Smooth muscle cell (in vitro differentiated cells): ENCODE data around the gene TPK1. TPM values are rescaled to one million over a fixed set of nuclear protein-coding genes. Genes with fewer than 3 reads are reported as not detected.

ENCODE experiments used
- DNase-seq: peaks from one replicate; lab custom pipeline; 2025; ENCODE audit not compliant: unreplicated experiment; lab: John Stamatoyannopoulos, UW
- H2AFZ ChIP-seq: fragments of 200-600 bp; sonication (generic); 2 replicates; pipeline ENCODE4 v1.6.0; 2016; ENCODE audit warnings: antibody characterized with exemption, low read depth, mild to moderate bottlenecking
- H3F3A ChIP-seq: fragments of 200-600 bp; sonication (generic); 2 replicates; pipeline ENCODE4 v1.6.0; 2017; ENCODE audit warnings: antibody characterized with exemption, low read depth
- H3K27ac ChIP-seq: fragments of 200-600 bp; sonication (generic); 2 replicates; pipeline ENCODE4 v1.5.1; 2016; ENCODE audit warnings: low read depth, mild to moderate bottlenecking
- H3K27me3 ChIP-seq: fragments of 200-600 bp; sonication (generic); 2 replicates; pipeline ENCODE4 v1.6.1; 2016; ENCODE audit warnings: low read depth, mild to moderate bottlenecking
- H3K36me3 ChIP-seq: fragments of 200-600 bp; sonication (generic); 2 replicates; pipeline ENCODE4 v1.5.1; 2016; ENCODE audit warnings: low read depth
- H3K4me1 ChIP-seq: fragments of 200-600 bp; sonication (generic); 2 replicates; pipeline ENCODE4 v1.5.1; 2016; ENCODE audit warnings: low read depth
- H3K4me2 ChIP-seq: fragments of 200-600 bp; sonication (generic); 2 replicates; pipeline ENCODE4 v1.6.0; 2016; ENCODE audit warnings: mild to moderate bottlenecking
- H3K4me3 ChIP-seq: fragments of 200-600 bp; sonication (generic); 2 replicates; pipeline ENCODE4 v1.5.1; 2016; ENCODE audit warnings: mild to moderate bottlenecking
- H3K79me2 ChIP-seq: fragments of 200-600 bp; sonication (generic); 2 replicates; pipeline ENCODE4 v1.6.0; 2016; ENCODE audit warnings: low read depth, mild to moderate bottlenecking
- H3K9ac ChIP-seq: fragments of 200-600 bp; sonication (generic); 2 replicates; pipeline ENCODE4 v1.6.0; 2016; ENCODE audit warnings: low read depth
- H3K9me3 ChIP-seq: fragments of 200-600 bp; sonication (generic); replicated peaks from 2 replicates; pipeline ENCODE4 v1.5.1; 2016; ENCODE audit warnings: low read depth
- H4K20me1 ChIP-seq: fragments of 200-600 bp; sonication (generic); 2 replicates; pipeline ENCODE4 v1.6.0; 2016; ENCODE audit warnings: low read depth
- CTCF ChIP-seq: fragments of 200-600 bp; sonication (generic); IDR thresholded peaks from 2 replicates; pipeline ENCODE4 v1.5.1; 2017; ENCODE audit warnings: borderline replicate concordance, mild to moderate bottlenecking, antibody characterized with exemption; ENCODE audit not compliant: insufficient read depth, poor library complexity, severe bottlenecking
- WGBS: methylation state at CpG from one replicate; pipeline ENCODE4 v1.1.7; 2016; ENCODE audit warnings: low lambda C conversion rate; 5-methylcytosine and 5-hydroxymethylcytosine counted together
- polyA plus RNA-seq: library from polyadenylated mRNA; unstranded; fragments of >200 nt; fragmentation: Nextera tagmentation; extraction: Ambion mirVana; gene quantifications from 2 replicates; pipeline ENCODE4 v1.2.1, GENCODE V29; 2016
- total RNA-seq: library from RNA; depleted of rRNA; stranded (reverse); fragments of >200 nt; gene quantifications from 2 replicates; pipeline ENCODE4 v1.2.3, GENCODE V29; 2014

TPK1 gene
- total and polyA plus RNA-seq, 2 experiments from 2014 or later: 1.2 to 1.9 TPM

- no peak overlapping the region for H3K9ac ChIP-seq
Observed at GRCh38 chr7:144717720-144718119, 118.1 kb downstream of the TPK1 start.

DNA sequence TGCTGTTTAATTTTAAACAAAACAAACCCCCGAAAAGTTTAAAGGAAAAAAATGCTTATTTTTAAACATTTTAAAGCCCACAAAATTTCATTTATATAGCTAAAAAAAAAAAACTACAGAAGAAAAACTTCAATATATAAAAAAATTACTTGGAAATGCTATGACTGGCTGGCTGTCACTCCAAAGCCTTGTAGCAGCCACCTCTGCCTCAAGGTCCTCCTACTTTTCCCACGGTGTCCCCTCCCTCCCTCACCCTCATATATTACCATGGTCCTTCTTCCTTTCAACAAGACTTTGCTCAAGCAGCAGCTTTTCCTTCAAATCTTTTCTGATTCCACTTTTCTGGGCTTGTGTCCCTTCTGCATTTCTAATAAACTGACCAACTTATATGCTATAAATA lies 122.0 kb downstream of the TPK1 start:
- H3K4me1 ChIP-seq: no peaks in the 10 kb centered on the region
- no peak for DNase-seq
- H3K27me3 ChIP-seq: no peaks in the 10 kb centered on the region
- no peak overlapping the region for H3K4me3 ChIP-seq
- H2AFZ ChIP-seq: no peak overlapping the region
- no peaks in the 10 kb centered on the region for H3F3A ChIP-seq
- no peak for TF ChIP-seq CTCF
- H3K4me2 ChIP-seq: no peak overlapping the region
- H4K20me1 ChIP-seq: no peaks in the 10 kb centered on the region
- no peaks in the 10 kb centered on the region for H3K36me3 ChIP-seq
- WGBS: 78% methylated on average over 2 of the region's 2 CpGs
- no peaks in the 10 kb centered on the region for H3K79me2 ChIP-seq
- no peak overlapping the region for H3K9ac ChIP-seq
- H3K9me3 ChIP-seq: no peaks in the 10 kb centered on the region
- H3K27ac ChIP-seq: no peak overlapping the region

More at GRCh38 chr7:144717720-144718119, 118.1 kb downstream of the TPK1 start:
- Histone ChIP-seq H3K36me3 (no peaks in the 10 kb centered on the region), H3K79me2 (no peaks in the 10 kb centered on the region), H2AFZ (no peak overlapping the region), H3K4me1 (peaks cover 6% of the 10 kb centered on the region), H3K4me2 (no peak overlapping the region), H3K27ac (no peak overlapping the region), H3F3A (no peaks in the 10 kb centered on the region), H3K4me3 (no peak overlapping the region), H3K27me3 (no peaks in the 10 kb centered on the region), H3K9me3 (no peaks in the 10 kb centered on the region), H4K20me1 (no peaks in the 10 kb centered on the region)
- no peak for TF ChIP-seq CTCF
- 100% methylated on average over 1 of the region's 1 CpG for WGBS
- DNase-seq: no peak

GRCh38 chr7:144710791-144711190 lies 125.1 kb downstream of the TPK1 start:
- no peak overlapping the region for H3K4me2 ChIP-seq
- 90% methylated on average over 4 of the region's 4 CpGs for WGBS
- H3K4me1 ChIP-seq: no peaks in the 10 kb centered on the region
- H3K27me3 ChIP-seq: no peaks in the 10 kb centered on the region
- no peak overlapping the region for H2AFZ ChIP-seq
- no peak for DNase-seq
- H3K9ac ChIP-seq: no peak overlapping the region
- H3K36me3 ChIP-seq: no peaks in the 10 kb centered on the region
- no peak overlapping the region for H3K27ac ChIP-seq
- no peak for TF ChIP-seq CTCF
- H3K9me3 ChIP-seq: no peaks in the 10 kb centered on the region
- no peaks in the 10 kb centered on the region for H3K79me2 ChIP-seq
- no peaks in the 10 kb centered on the region for H3F3A ChIP-seq
- no peak overlapping the region for H3K4me3 ChIP-seq
- H4K20me1 ChIP-seq: no peaks in the 10 kb centered on the region

- H3K4me3 ChIP-seq: no peak overlapping the region
Observed at GRCh38 chr7:144709066-144709465, 126.8 kb downstream of the TPK1 start.

More at GRCh38 chr7:144709066-144709465, 126.8 kb downstream of the TPK1 start:
- no peaks in the 10 kb centered on the region for H3K27me3 ChIP-seq
- no peak for DNase-seq
- H2AFZ ChIP-seq: no peak overlapping the region
- no peaks in the 10 kb centered on the region for H3K9me3 ChIP-seq
- whole genome bisulfite sequencing: 74% methylated on average over 1 of the region's 1 CpG
- H3K36me3 ChIP-seq: no peaks in the 10 kb centered on the region
- H3K4me1 ChIP-seq: no peaks in the 10 kb centered on the region
- TF ChIP-seq CTCF: no peak
- no peaks in the 10 kb centered on the region for H3K79me2 ChIP-seq
- no peak overlapping the region for H3K27ac ChIP-seq
- no peaks in the 10 kb centered on the region for H4K20me1 ChIP-seq
- H3K4me2 ChIP-seq: no peak overlapping the region
- H3K9ac ChIP-seq: no peak overlapping the region
- H3F3A ChIP-seq: no peaks in the 10 kb centered on the region
